GM12892 (cell line): ENCODE measurements around the gene FLNA.

ENCODE experiments used
- POLR2A ChIP-seq: IDR thresholded peaks from 2 replicates; pipeline ENCODE4 v1.6.1; 2011; ENCODE audit warnings: low read depth, low read length, control low read depth
- POLR2AphosphoS5 ChIP-seq: IDR thresholded peaks from 2 replicates; pipeline ENCODE4 v1.6.1; 2011; ENCODE audit warnings: low read depth, low read length, control low read depth
- TAF1 ChIP-seq: IDR thresholded peaks from 2 replicates; pipeline ENCODE4 v1.6.1; 2011; ENCODE audit warnings: low read depth, mild to moderate bottlenecking, control low read depth, low read length, borderline replicate concordance

DNA sequence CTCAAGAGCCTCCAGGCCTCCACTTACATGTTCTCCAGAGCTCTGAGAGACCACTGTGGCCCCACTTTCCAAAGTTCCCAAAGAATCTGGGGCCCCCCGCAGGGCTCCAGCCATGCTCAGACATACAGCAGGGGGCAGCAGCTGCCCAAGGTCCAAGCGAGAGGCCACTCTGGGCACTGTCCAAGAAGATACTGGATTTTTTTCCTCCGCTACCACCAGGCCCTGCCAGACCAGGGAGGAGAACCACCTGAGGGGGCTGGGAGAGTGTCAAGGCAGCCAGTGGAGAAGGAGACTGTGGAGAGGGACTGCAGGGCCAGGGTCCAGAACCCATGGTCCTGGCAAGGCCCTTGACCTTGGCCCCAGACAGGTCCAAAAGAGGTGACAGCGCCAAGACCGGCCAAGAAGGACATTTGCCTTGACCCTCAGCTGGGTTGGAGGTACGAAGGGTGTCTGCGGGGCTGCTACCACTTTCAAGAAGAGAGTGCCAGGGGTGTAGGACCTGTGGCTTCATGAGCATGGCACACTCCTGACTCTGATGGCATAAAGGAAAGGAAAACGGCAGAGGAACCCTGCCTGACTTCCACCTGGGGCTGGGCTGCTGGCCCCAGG lies 10.0 kb upstream of the FLNA start:
- TF ChIP-seq POLR2AphosphoS5 (no peak), POLR2A (no peak), TAF1 (no peak)
